Keratinocyte (primary cell): ENCODE data around the gene DACH1. TPM values are rescaled to one million over a fixed set of nuclear protein-coding genes. Genes with fewer than 3 reads are reported as not detected.

ENCODE experiments used
- DNase-seq: peaks from one replicate; pipeline ENCODE4 v3.0.0-alpha.2; 2011; ENCODE audit warnings: low read depth, missing footprints, low spot score
- FAIRE-seq: peaks from 2 replicates; lab custom pipeline; 2011; peaks lifted over from hg19 to GRCh38; lab: Jason Lieb, UNC
- H2AFZ ChIP-seq: 2 replicates; pipeline ENCODE4 v1.6.0; 2012; ENCODE audit warnings: low read length, control low read depth, inconsistent platforms; ENCODE audit not compliant: control insufficient read depth
- H3K27ac ChIP-seq: 2 replicates; pipeline ENCODE4 v1.5.1; 2011; ENCODE audit warnings: low read length; ENCODE audit not compliant: control insufficient read depth, insufficient read depth
- H3K27me3 ChIP-seq: 3 replicates; pipeline ENCODE4 v1.6.0; 2011; ENCODE audit warnings: low read length; ENCODE audit not compliant: control insufficient read depth, insufficient read depth; ENCODE audit errors: extremely low read depth
- H3K36me3 ChIP-seq, 2 experiments: 2 replicates in 1 of 2; 3 replicates in 1 of 2; pipeline ENCODE4 v1.5.1; 2011; ENCODE audit warnings: low read length in 2 of 2, mild to moderate bottlenecking in 1 of 2; ENCODE audit not compliant: control insufficient read depth in 2 of 2, insufficient read depth in 2 of 2; ENCODE audit errors: extremely low read depth in 1 of 2
- H3K4me1 ChIP-seq: 3 replicates; pipeline ENCODE4 v1.5.1; 2011; ENCODE audit warnings: low read length; ENCODE audit not compliant: control insufficient read depth, insufficient read depth; ENCODE audit errors: extremely low read depth
- H3K4me2 ChIP-seq: 3 replicates; pipeline ENCODE4 v1.6.0; 2011; ENCODE audit warnings: low read depth, low read length; ENCODE audit not compliant: control insufficient read depth, insufficient read depth; ENCODE audit errors: extremely low read depth
- H3K4me3 ChIP-seq, 3 experiments: fragments of 200-600 bp in 1 of 3; sonication (generic) in 1 of 3; 2 replicates in 2 of 3; 3 replicates in 1 of 3; pipeline ENCODE4 v1.5.1; 2011 to 2016; ENCODE audit warnings: low read length in 3 of 3, mild to moderate bottlenecking in 3 of 3, control low read depth in 2 of 3, inconsistent platforms in 1 of 3, low read depth in 1 of 3, mixed read lengths in 1 of 3, mixed run types in 1 of 3, moderate library complexity in 1 of 3; ENCODE audit not compliant: control insufficient read depth in 2 of 3, insufficient read depth in 2 of 3; ENCODE audit errors: extremely low read depth in 1 of 3
- H3K79me2 ChIP-seq: 2 replicates; pipeline ENCODE4 v1.6.0; 2012; ENCODE audit warnings: low read length; ENCODE audit not compliant: control insufficient read depth, insufficient read depth
- H3K9ac ChIP-seq: 3 replicates; pipeline ENCODE4 v1.6.0; 2011; ENCODE audit warnings: low read length; ENCODE audit not compliant: control insufficient read depth, insufficient read depth; ENCODE audit errors: extremely low read depth
- H3K9me1 ChIP-seq: 3 replicates; pipeline ENCODE4 v1.6.0; 2011; ENCODE audit warnings: low read length; ENCODE audit not compliant: control insufficient read depth, insufficient read depth; ENCODE audit errors: extremely low read depth
- H3K9me3 ChIP-seq: 2 replicates; pipeline ENCODE4 v1.5.1; 2012; ENCODE audit warnings: low read depth, low read length; ENCODE audit not compliant: control insufficient read depth
- H4K20me1 ChIP-seq: 3 replicates; pipeline ENCODE4 v1.6.0; 2011; ENCODE audit warnings: low read length; ENCODE audit not compliant: control insufficient read depth, insufficient read depth; ENCODE audit errors: extremely low read depth
- EZH2 ChIP-seq: IDR thresholded peaks from one replicate; pipeline ENCODE4 v1.6.1; 2012; ENCODE audit warnings: inconsistent platforms, mild to moderate bottlenecking, low read length, moderate library complexity
- dilution Hi-C: fragments of 300-500 bp; cut with MboI; formaldehyde crosslinking; loops from one replicate; pipeline ENCODE4 v1.7.0; 2020; ENCODE audit warnings: low sequenced_read_pairs; ENCODE audit not compliant: extremely low pct_ligation_motif_present
- polyA plus RNA-seq, 5 experiments: library from polyadenylated mRNA; depleted of rRNA in 3 of 5; stranded (reverse) in 3 of 5; stranded (forward) in 1 of 5; unstranded in 1 of 5; fragments of >200 nt; gene quantifications; 1 replicate in 1 of 5; 2 replicates in 3 of 5; 3 replicates in 1 of 5; pipeline versions ENCODE4 v1.2.1 to v1.2.3, GENCODE V29; 2011 to 2012; ENCODE audit warnings: missing spikeins in 2 of 5, low read depth in 1 of 5, low replicate concordance in 1 of 5
- TF ChIP-seq, protein P1 (sequence below), 3 experiments: IDR thresholded peaks in 1 of 3; conservative IDR thresholded peaks in 1 of 3; optimal IDR thresholded peaks in 1 of 3; 2 replicates in 2 of 3; 3 replicates in 1 of 3; pipeline versions ENCODE3 to v1.5.1; 2011; ENCODE audit warnings: low read length in 3 of 3, mild to moderate bottlenecking in 3 of 3, moderate library complexity in 2 of 3, control low read depth in 1 of 3, inconsistent platforms in 1 of 3; ENCODE audit not compliant: insufficient read depth in 2 of 3; ENCODE audit errors: extremely low read depth in 1 of 3

Gene DACH1
- polyA plus RNA-seq, 1 donor (not counting 4 experiments of a cell fraction or from before 2014, with no cell fraction given) = not detected

DNA sequence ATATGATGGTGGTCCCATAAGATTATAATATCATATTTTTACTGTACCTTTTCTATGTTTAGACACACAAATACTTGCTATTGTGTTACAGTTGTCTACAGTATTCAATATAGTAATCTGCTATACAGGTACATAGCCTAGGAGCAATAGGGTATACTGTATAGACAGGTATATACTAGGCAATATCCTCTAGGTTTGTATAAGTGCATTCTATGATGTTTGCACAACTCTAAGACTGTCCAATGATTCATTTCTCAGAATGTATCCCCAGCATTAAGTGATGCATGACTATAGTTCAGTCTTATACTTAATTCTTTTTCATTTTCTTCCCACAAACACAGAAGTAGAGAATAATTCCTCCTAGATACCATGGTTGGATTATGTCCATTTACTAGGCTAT is 383.3 kb downstream of the DACH1 start:
- H2AFZ ChIP-seq = no peak overlapping the region
- no peaks in the 10 kb centered on the region for H3K27me3 ChIP-seq
- dilution Hi-C loops = no loop called here
- H3K9me1 ChIP-seq = no peaks in the 10 kb centered on the region
- H4K20me1 ChIP-seq = no peaks in the 10 kb centered on the region
- H3K4me2 ChIP-seq = no peak overlapping the region
- no peak for FAIRE-seq
- no peak overlapping the region for H3K27ac ChIP-seq
- no peak overlapping the region for H3K9ac ChIP-seq
- TF ChIP-seq EZH2 = no peak
- TF ChIP-seq, protein P1, sequence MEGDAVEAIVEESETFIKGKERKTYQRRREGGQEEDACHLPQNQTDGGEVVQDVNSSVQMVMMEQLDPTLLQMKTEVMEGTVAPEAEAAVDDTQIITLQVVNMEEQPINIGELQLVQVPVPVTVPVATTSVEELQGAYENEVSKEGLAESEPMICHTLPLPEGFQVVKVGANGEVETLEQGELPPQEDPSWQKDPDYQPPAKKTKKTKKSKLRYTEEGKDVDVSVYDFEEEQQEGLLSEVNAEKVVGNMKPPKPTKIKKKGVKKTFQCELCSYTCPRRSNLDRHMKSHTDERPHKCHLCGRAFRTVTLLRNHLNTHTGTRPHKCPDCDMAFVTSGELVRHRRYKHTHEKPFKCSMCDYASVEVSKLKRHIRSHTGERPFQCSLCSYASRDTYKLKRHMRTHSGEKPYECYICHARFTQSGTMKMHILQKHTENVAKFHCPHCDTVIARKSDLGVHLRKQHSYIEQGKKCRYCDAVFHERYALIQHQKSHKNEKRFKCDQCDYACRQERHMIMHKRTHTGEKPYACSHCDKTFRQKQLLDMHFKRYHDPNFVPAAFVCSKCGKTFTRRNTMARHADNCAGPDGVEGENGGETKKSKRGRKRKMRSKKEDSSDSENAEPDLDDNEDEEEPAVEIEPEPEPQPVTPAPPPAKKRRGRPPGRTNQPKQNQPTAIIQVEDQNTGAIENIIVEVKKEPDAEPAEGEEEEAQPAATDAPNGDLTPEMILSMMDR (optimal IDR thresholded peaks at IDR 0.05 in 1 of 3, IDR thresholded peaks at IDR 0.05 in 1 of 3, conservative IDR thresholded peaks at IDR 0.05 in 1 of 3; ENCODE audit: extremely low read depth in 1 of 3, insufficient read depth in 2 of 3, low read length in 3 of 3) = no peak
- H3K9me3 ChIP-seq = no peaks in the 10 kb centered on the region
- no peaks in the 10 kb centered on the region for H3K4me1 ChIP-seq
- no peak overlapping the region for H3K4me3 ChIP-seq
- no peaks in the 10 kb centered on the region for H3K36me3 ChIP-seq
- H3K79me2 ChIP-seq = no peaks in the 10 kb centered on the region
- DNase-seq = no peak

DNA sequence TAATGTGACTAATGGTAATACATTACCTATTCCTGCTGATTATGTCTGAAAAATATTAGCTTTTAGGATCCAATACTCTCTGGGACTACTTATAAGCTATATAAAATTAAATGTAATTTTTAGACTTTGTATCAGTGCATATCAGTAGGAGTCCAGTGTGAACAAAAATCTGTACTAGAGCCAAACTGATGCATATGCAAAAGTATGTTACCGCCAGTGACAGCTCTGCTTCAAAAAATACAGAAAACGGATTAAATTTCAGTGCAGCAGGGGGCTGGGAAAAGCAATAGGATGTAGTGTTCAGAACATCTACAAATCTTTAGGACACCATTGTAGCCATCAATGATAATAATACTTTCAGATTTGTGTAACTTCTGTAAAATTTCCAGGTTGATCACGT is 385.5 kb downstream of the DACH1 start:
- H3K9ac ChIP-seq = no peak overlapping the region
- H3K79me2 ChIP-seq = no peaks in the 10 kb centered on the region
- no peak overlapping the region for H3K27ac ChIP-seq
- H2AFZ ChIP-seq = no peak overlapping the region
- no peak overlapping the region for H3K4me2 ChIP-seq
- no peaks in the 10 kb centered on the region for H3K4me1 ChIP-seq
- TF ChIP-seq, protein P1 (optimal IDR thresholded peaks at IDR 0.05 in 1 of 3, IDR thresholded peaks at IDR 0.05 in 1 of 3, conservative IDR thresholded peaks at IDR 0.05 in 1 of 3; ENCODE audit: extremely low read depth in 1 of 3, insufficient read depth in 2 of 3, low read length in 3 of 3) = no peak
- TF ChIP-seq EZH2 = no peak
- no peak overlapping the region for H3K4me3 ChIP-seq
- no peaks in the 10 kb centered on the region for H3K36me3 ChIP-seq
- H4K20me1 ChIP-seq = no peaks in the 10 kb centered on the region
- no peaks in the 10 kb centered on the region for H3K27me3 ChIP-seq
- dilution Hi-C loops = no loop called here
- FAIRE-seq (no peak), DNase-seq (no peak)
- H3K9me1 ChIP-seq = no peaks in the 10 kb centered on the region
- H3K9me3 ChIP-seq = no peaks in the 10 kb centered on the region
